ENCODE measurements around the gene LRRC23.
"Not testable (repeated sequence)": the region's sequence is repeated elsewhere in the genome, so short reads cannot be mapped to it uniquely, and the experiment has no call there.

Gene LRRC23

DNA sequence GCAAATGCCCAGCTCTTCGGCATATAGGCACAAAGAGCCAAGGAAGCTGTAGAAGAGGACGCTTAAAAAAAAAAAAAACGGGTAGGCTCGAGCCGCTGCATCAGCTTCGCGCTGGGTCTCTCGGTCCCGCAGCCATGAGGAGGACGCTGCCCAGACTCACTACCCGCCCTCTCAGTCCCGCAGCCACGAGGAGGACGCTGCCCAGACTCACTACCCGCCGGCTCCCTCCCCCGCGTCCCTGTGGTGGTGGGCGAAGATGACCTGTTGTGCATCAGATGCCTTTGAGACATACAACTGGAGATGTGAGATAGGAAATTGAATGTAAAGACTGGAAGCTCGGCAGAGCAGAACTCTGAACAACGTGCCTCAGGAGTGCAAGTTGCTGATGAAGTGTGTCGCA is 20.1 kb upstream of the LRRC23 start:
- Histone ChIP-seq H3K4me3 (ENCODE audit: low read depth, low read length) (no peak overlapping the region), H3K27me3 (replicated peaks) (no peaks in the 10 kb centered on the region), H3K27ac (no peak overlapping the region), H3K36me3 (replicated peaks) (peaks cover 2% of the 10 kb centered on the region)
- DNase-seq: no peak
- no peak for TF ChIP-seq CTCF (IDR thresholded peaks at IDR 0.05; ENCODE audit: low read depth, low read length, missing control alignments)
- in situ Hi-C loops (cut with HindIII; ENCODE audit: low pct_ligation_motif_present, low sequenced_read_pairs): no loop called here

DNA sequence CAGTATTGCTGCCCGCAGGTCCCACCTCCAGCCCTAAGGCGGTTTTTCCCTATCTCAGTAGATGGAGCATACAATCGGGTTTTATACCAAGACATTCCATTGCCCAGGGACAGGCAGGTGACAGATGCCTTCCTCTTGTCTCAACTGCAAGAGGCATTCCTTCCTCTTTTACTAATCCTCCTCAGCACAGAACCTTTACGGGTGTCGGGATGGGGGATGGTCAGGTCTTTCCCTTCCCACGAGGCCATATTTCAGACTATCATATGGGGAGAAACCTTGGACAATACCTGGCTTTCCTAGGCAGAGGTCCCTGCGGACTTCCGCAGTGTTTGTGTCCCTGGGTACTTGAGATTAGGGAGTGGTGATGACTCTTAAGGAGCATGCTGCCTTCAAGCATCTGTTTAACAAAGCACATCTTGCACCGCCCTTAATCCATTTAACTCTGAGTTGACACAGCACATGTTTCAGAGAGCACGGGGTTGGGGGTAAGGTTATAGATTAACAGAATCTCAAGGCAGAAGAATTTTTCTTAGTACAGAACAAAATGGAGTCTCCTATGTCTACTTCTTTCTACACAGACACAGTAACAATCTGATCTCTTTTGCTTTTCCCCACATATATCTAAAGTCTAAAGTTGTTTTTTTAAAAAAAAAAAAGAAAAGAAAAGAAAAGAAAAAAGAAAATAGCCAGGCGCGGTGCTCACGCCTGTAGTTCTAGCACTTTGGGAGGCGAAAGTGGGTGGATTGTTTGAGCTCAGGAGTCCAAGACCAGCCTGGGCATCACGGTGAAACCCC is 18.2 kb upstream of the LRRC23 start:
- H3K4me3 ChIP-seq (ENCODE audit: low read depth, low read length); H3K36me3 ChIP-seq (replicated peaks); H3K27ac ChIP-seq; DNase-seq; H3K27me3 ChIP-seq (replicated peaks); in situ Hi-C loops (cut with HindIII; ENCODE audit: low pct_ligation_motif_present, low sequenced_read_pairs): not testable (repeated sequence)

GRCh38 chr12:6887460-6887859 is 17.2 kb upstream of the LRRC23 start:
- no peak for TF ChIP-seq CTCF (IDR thresholded peaks at IDR 0.05; ENCODE audit: low read depth, low read length, missing control alignments)
- in situ Hi-C loops (cut with HindIII; ENCODE audit: low pct_ligation_motif_present, low sequenced_read_pairs): no loop called here
- H3K27me3 ChIP-seq (replicated peaks): no peaks in the 10 kb centered on the region
- H3K4me3 ChIP-seq (ENCODE audit: low read depth, low read length): no peak overlapping the region
- no peak overlapping the region for H3K27ac ChIP-seq
- no peak for DNase-seq
- peaks cover 2% of the 10 kb centered on the region for H3K36me3 ChIP-seq (replicated peaks)

DNA sequence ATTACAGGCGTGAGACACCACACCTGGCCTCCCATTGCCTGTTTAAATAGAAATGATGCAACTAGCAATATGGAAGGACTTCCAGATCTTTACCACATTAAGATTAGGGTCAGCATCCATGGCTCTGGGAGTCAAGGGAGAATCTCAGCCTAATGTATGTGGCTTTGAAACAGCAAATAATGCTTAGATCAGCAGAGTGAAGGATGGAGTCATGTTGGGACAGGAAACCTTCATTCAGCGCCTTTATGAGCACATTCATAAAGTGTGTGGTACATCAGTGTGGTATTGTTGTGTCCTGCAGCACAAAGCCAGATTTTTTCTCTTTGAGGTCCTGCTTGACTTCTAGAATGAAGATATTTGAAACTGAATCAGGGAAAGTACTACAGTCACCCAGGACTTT is 16.3 kb upstream of the LRRC23 start:
- H3K36me3 ChIP-seq (replicated peaks): peaks cover 2% of the 10 kb centered on the region
- H3K27me3 ChIP-seq (replicated peaks): no peaks in the 10 kb centered on the region
- in situ Hi-C loops (cut with HindIII; ENCODE audit: low pct_ligation_motif_present, low sequenced_read_pairs): no loop called here
- no peak for DNase-seq
- no peak for TF ChIP-seq CTCF (IDR thresholded peaks at IDR 0.05; ENCODE audit: low read depth, low read length, missing control alignments)
- H3K4me3 ChIP-seq (ENCODE audit: low read depth, low read length): no peak overlapping the region
- no peak overlapping the region for H3K27ac ChIP-seq

- DNase-seq; H3K4me3 ChIP-seq (ENCODE audit: low read depth, low read length); H3K36me3 ChIP-seq (replicated peaks); H3K27me3 ChIP-seq (replicated peaks); H3K27ac ChIP-seq; in situ Hi-C loops (cut with HindIII; ENCODE audit: low pct_ligation_motif_present, low sequenced_read_pairs): not testable (repeated sequence)
These were observed 15.8 kb upstream of the LRRC23 start for GRCh38 chr12:6888794-6889193.

DNA sequence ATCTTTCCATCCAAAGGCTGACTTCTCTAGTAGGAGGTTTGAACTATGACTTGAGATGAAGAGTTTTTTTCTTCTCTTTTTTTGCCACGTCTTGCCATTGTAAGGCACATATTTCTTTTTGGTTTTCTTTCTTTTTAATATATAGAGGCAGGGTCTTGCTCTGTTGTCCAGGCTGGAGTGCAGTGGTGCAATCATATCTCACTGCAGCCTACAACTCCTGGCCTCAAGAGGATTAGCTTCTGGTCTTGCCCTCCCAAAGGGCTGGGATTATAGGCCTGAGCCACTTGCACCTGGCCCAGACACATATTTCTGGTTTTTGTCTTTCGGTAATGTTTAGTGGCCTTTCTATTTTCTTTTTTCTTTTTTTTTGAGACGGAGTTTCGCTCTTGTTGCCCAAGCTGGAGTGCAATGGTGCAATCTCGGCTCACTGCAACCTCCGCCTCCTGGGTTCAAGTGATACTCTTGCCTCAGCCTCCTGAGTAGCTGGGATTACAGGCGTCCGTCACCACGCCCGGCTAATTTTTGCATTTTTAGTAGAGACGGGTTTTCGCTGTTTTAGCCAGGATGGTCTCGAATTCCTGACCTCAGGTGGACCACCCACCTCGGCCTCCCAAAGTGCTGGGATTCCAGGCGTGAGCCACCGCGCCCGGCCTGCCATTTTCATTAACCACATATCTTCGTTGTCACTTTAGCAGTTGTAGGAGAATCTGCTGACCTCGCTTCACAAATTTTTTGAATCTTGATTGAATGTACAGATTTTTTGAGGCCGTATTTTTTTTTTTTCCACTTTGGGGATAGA is 14.6 kb upstream of the LRRC23 start:
- DNase-seq; H3K27me3 ChIP-seq (replicated peaks); H3K4me3 ChIP-seq (ENCODE audit: low read depth, low read length); H3K36me3 ChIP-seq (replicated peaks); in situ Hi-C loops (cut with HindIII; ENCODE audit: low pct_ligation_motif_present, low sequenced_read_pairs): not testable (repeated sequence)
- H3K27ac ChIP-seq: peak overlapping the region; percentile 82

DNA sequence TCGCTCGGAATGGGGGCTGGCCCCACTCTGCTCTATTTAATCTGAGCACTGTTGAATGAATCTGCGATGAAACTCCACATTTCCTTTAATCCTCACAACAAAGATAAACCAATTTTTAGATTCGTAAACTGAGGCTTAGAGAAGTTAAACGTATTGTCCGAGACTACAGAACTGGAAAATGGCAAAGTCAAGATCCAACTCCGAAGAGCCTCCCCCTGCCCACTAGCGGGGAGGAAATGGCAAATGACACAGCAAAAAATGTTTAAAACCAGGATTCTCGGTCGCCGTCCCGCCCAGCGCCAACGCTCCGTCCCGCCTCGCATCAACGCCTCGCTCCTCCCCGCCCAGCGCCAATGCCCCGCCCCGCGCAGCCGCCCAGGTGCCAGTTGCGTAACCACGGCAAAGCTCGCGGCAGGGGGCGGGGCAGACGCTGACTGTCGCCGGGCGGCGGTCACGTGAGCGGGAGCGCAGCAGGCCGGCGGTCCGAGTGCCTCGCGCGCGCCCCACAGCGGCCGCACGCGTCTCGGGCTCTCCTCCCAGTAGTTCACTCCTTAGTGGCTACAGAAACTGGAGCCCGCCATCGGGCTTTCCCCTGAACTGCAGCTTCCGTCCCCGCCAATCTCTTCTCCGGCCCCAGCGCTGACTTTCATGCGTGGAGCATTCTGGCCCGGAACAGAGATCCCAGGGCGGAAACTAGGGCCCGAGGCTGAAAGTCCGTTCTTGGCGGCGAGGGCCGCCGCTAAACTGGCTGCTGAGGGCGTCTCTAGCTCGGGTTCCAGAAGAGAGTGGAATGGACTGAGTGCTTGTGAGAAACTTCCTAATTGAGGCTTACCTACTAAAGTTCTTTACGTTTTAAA is 13.6 kb upstream of the LRRC23 start:
- TF ChIP-seq CTCF (IDR thresholded peaks at IDR 0.05; ENCODE audit: low read depth, low read length, missing control alignments): peak; percentile 61
- Histone ChIP-seq H3K27ac (peak overlapping the region; percentile 82), H3K36me3 (replicated peaks) (no peaks in the 10 kb centered on the region), H3K27me3 (replicated peaks) (no peaks in the 10 kb centered on the region), H3K4me3 (ENCODE audit: low read depth, low read length) (peak overlapping the region; percentile 56)
- in situ Hi-C loops (cut with HindIII; ENCODE audit: low pct_ligation_motif_present, low sequenced_read_pairs): no loop called here
- peak; percentile 93 for DNase-seq

All from brain microvascular endothelial cell (primary cell).